GM19193 (cell line): ENCODE data around the gene TRIM59.
A peak's percentile ranks its signal among the peaks of the same experiment; 100 is the strongest.

ENCODE experiments used
- POLR2A ChIP-seq: IDR thresholded peaks from 4 replicates; pipeline ENCODE4 v1.6.1; 2011; ENCODE audit not compliant: insufficient read depth, insufficient read length; ENCODE audit errors: extremely low read depth

TRIM59 gene

GRCh38 chr3:160449636-160450598 is at the start of gene TRIM59:
TRIM59 (minus strand) TSS chr3:160449786; CDS start chr3:160439183, 10,603 bp downstream.
- TF ChIP-seq POLR2A, result peak; percentile 94

- no peak for TF ChIP-seq POLR2A
Observed at GRCh38 chr3:160498202-160498601, 48.6 kb upstream of the TRIM59 start.

GRCh38 chr3:160490166-160490565 is 40.6 kb upstream of the TRIM59 start:
- TF ChIP-seq POLR2A, result no peak

- no peak for TF ChIP-seq POLR2A
Observed at GRCh38 chr3:160486459-160486869, 36.9 kb upstream of the TRIM59 start.

GRCh38 chr3:160482796-160483195 is 33.2 kb upstream of the TRIM59 start:
- TF ChIP-seq POLR2A, result no peak

GRCh38 chr3:160481856-160482255 is 32.3 kb upstream of the TRIM59 start:
- TF ChIP-seq POLR2A, result no peak

GRCh38 chr3:160480931-160481330 is 31.3 kb upstream of the TRIM59 start:
- TF ChIP-seq POLR2A, result no peak

- no peak for TF ChIP-seq POLR2A
Observed at GRCh38 chr3:160479376-160479775, 29.8 kb upstream of the TRIM59 start.

- no peak for TF ChIP-seq POLR2A
Observed at GRCh38 chr3:160478338-160478737, 28.8 kb upstream of the TRIM59 start.

- TF ChIP-seq POLR2A, result no peak
Observed at GRCh38 chr3:160477750-160478149, 28.2 kb upstream of the TRIM59 start.

GRCh38 chr3:160475884-160476283 is 26.3 kb upstream of the TRIM59 start:
- no peak for TF ChIP-seq POLR2A

GRCh38 chr3:160475153-160475552 is 25.6 kb upstream of the TRIM59 start:
- no peak for TF ChIP-seq POLR2A

- TF ChIP-seq POLR2A, result no peak
Observed at GRCh38 chr3:160474416-160474838, 24.8 kb upstream of the TRIM59 start.

GRCh38 chr3:160473978-160474377 is 24.4 kb upstream of the TRIM59 start:
- no peak for TF ChIP-seq POLR2A

GRCh38 chr3:160473221-160473620 is 23.6 kb upstream of the TRIM59 start:
- TF ChIP-seq POLR2A, result no peak

GRCh38 chr3:160472344-160472743 is 22.8 kb upstream of the TRIM59 start:
- TF ChIP-seq POLR2A, result no peak
